Smooth muscle cell (in vitro differentiated cells): ENCODE results near the gene PTPN13. TPM values are rescaled to one million over a fixed set of nuclear protein-coding genes. Genes with fewer than 3 reads are reported as not detected.

Source experiments
- DNase-seq: peaks from one replicate; lab custom pipeline; 2025; ENCODE audit not compliant: unreplicated experiment; lab: John Stamatoyannopoulos, UW
- H2AFZ ChIP-seq: fragments of 200-600 bp; sonication (generic); 2 replicates; pipeline ENCODE4 v1.6.0; 2016; ENCODE audit warnings: antibody characterized with exemption, low read depth, mild to moderate bottlenecking
- H3F3A ChIP-seq: fragments of 200-600 bp; sonication (generic); 2 replicates; pipeline ENCODE4 v1.6.0; 2017; ENCODE audit warnings: antibody characterized with exemption, low read depth
- H3K27ac ChIP-seq: fragments of 200-600 bp; sonication (generic); 2 replicates; pipeline ENCODE4 v1.5.1; 2016; ENCODE audit warnings: low read depth, mild to moderate bottlenecking
- H3K27me3 ChIP-seq: fragments of 200-600 bp; sonication (generic); 2 replicates; pipeline ENCODE4 v1.6.1; 2016; ENCODE audit warnings: low read depth, mild to moderate bottlenecking
- H3K36me3 ChIP-seq: fragments of 200-600 bp; sonication (generic); 2 replicates; pipeline ENCODE4 v1.5.1; 2016; ENCODE audit warnings: low read depth
- H3K4me1 ChIP-seq: fragments of 200-600 bp; sonication (generic); 2 replicates; pipeline ENCODE4 v1.5.1; 2016; ENCODE audit warnings: low read depth
- H3K4me2 ChIP-seq: fragments of 200-600 bp; sonication (generic); 2 replicates; pipeline ENCODE4 v1.6.0; 2016; ENCODE audit warnings: mild to moderate bottlenecking
- H3K4me3 ChIP-seq: fragments of 200-600 bp; sonication (generic); 2 replicates; pipeline ENCODE4 v1.5.1; 2016; ENCODE audit warnings: mild to moderate bottlenecking
- H3K79me2 ChIP-seq: fragments of 200-600 bp; sonication (generic); 2 replicates; pipeline ENCODE4 v1.6.0; 2016; ENCODE audit warnings: low read depth, mild to moderate bottlenecking
- H3K9ac ChIP-seq: fragments of 200-600 bp; sonication (generic); 2 replicates; pipeline ENCODE4 v1.6.0; 2016; ENCODE audit warnings: low read depth
- H3K9me3 ChIP-seq: fragments of 200-600 bp; sonication (generic); replicated peaks from 2 replicates; pipeline ENCODE4 v1.5.1; 2016; ENCODE audit warnings: low read depth
- H4K20me1 ChIP-seq: fragments of 200-600 bp; sonication (generic); 2 replicates; pipeline ENCODE4 v1.6.0; 2016; ENCODE audit warnings: low read depth
- WGBS: methylation state at CpG from one replicate; pipeline ENCODE4 v1.1.7; 2016; ENCODE audit warnings: low lambda C conversion rate; 5-methylcytosine and 5-hydroxymethylcytosine counted together
- polyA plus RNA-seq: library from polyadenylated mRNA; unstranded; fragments of >200 nt; fragmentation: Nextera tagmentation; extraction: Ambion mirVana; gene quantifications from 2 replicates; pipeline ENCODE4 v1.2.1, GENCODE V29; 2016
- total RNA-seq: library from RNA; depleted of rRNA; stranded (reverse); fragments of >200 nt; gene quantifications from 2 replicates; pipeline ENCODE4 v1.2.3, GENCODE V29; 2014
- TF ChIP-seq, protein P1 (sequence below): fragments of 200-600 bp; sonication (generic); IDR thresholded peaks from 2 replicates; pipeline ENCODE4 v1.5.1; 2017; ENCODE audit warnings: borderline replicate concordance, mild to moderate bottlenecking, antibody characterized with exemption; ENCODE audit not compliant: insufficient read depth, poor library complexity, severe bottlenecking

PTPN13 gene
- total and polyA plus RNA-seq, 2 experiments from 2014 or later, result 14.9 to 52.9 TPM

DNA sequence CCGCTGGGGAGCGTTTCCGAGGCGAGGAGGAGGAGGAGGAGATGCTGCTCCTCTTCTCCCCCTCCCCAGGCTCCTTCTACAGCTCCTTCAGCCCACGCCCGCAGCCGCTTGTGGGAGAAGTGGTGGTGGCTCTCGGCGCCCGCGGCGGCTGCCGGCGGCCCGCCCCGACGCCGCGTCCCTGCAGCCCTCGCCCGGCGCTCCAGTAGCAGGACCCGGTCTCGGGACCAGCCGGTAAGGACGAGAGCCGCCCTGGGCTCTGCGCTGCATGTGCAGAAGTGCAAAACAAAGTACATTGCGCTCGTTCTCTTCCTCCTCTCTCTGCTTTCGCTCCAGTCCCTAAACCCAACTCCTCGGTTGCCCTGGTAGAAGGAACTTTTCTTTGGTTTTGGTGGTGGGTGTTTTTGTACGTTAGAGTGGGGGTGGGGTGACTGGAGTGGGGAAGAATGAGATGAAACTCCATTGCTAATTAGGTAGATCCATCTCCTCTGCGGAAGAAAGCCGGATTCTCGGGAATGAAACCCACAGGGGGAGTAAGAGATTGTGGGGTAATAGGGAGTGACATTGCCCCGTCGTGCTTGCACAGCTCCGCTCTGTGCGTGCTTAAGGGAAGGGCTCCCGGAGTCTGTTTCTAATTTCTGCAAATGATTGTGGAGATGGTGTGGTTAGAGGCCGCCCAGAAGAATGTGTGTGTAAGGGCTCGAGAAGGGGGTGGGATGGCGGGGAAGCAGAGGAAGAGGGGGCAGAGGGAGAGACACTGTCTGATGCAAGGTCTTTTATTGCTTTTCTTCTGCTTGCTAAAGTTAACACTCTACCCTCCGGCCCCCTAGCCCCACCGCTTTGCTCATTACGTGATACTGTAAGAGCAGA is 677 bp downstream of the PTPN13 start:
- peak; percentile 46 for DNase-seq
- H3K4me3 ChIP-seq, result peak overlapping the region; percentile 91
- peak overlapping the region; percentile 90 for H3K9ac ChIP-seq
- peaks cover 45% of the 10 kb centered on the region for H3K79me2 ChIP-seq
- TF ChIP-seq, protein P1, sequence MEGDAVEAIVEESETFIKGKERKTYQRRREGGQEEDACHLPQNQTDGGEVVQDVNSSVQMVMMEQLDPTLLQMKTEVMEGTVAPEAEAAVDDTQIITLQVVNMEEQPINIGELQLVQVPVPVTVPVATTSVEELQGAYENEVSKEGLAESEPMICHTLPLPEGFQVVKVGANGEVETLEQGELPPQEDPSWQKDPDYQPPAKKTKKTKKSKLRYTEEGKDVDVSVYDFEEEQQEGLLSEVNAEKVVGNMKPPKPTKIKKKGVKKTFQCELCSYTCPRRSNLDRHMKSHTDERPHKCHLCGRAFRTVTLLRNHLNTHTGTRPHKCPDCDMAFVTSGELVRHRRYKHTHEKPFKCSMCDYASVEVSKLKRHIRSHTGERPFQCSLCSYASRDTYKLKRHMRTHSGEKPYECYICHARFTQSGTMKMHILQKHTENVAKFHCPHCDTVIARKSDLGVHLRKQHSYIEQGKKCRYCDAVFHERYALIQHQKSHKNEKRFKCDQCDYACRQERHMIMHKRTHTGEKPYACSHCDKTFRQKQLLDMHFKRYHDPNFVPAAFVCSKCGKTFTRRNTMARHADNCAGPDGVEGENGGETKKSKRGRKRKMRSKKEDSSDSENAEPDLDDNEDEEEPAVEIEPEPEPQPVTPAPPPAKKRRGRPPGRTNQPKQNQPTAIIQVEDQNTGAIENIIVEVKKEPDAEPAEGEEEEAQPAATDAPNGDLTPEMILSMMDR, result peak; percentile 22
- peaks cover 14% of the 10 kb centered on the region for H3F3A ChIP-seq
- H4K20me1 ChIP-seq, result peaks cover 26% of the 10 kb centered on the region
- H3K4me1 ChIP-seq, result peaks cover 57% of the 10 kb centered on the region
- no peaks in the 10 kb centered on the region for H3K27me3 ChIP-seq
- peak overlapping the region; percentile 92 for H3K4me2 ChIP-seq
- H2AFZ ChIP-seq, result peak overlapping the region; percentile 69
- under 1% methylated on average over 42 of the region's 47 CpGs for WGBS
- H3K27ac ChIP-seq, result peak overlapping the region; percentile 96
- no peaks in the 10 kb centered on the region for H3K36me3 ChIP-seq
- no peaks in the 10 kb centered on the region for H3K9me3 ChIP-seq

DNA sequence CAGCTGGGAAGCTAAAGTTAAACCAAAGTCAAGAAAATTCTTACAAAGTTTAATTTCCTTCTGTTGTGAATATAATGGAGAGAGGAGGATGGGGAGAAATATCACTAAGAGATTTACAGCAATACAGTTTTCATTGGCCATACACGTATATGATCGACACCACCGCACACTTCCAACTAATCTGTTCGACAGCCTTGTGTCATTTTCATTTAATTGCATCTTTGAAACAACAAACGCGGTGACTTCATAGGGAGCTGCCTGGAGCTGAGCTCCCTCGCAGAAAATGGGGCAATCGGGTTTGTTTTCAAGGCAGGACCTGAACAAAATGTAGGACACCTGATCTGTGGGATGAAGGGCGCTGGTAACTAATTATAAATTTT is 1.3 kb downstream of the PTPN13 start:
- 2% methylated on average over 9 of the region's 9 CpGs for WGBS
- H3K27ac ChIP-seq, result peak overlapping the region; percentile 96
- peak overlapping the region; percentile 91 for H3K4me3 ChIP-seq
- no peaks in the 10 kb centered on the region for H3K27me3 ChIP-seq
- TF ChIP-seq, protein P1, result no peak
- H3K4me2 ChIP-seq, result peak overlapping the region; percentile 92
- H3K36me3 ChIP-seq, result no peaks in the 10 kb centered on the region
- DNase-seq, result no peak
- H3K79me2 ChIP-seq, result peaks cover 51% of the 10 kb centered on the region
- no peaks in the 10 kb centered on the region for H3K9me3 ChIP-seq
- H4K20me1 ChIP-seq, result peaks cover 33% of the 10 kb centered on the region
- H2AFZ ChIP-seq, result peak overlapping the region; percentile 69
- H3K4me1 ChIP-seq, result peaks cover 62% of the 10 kb centered on the region
- peak overlapping the region; percentile 90 for H3K9ac ChIP-seq
- peaks cover 14% of the 10 kb centered on the region for H3F3A ChIP-seq

DNA sequence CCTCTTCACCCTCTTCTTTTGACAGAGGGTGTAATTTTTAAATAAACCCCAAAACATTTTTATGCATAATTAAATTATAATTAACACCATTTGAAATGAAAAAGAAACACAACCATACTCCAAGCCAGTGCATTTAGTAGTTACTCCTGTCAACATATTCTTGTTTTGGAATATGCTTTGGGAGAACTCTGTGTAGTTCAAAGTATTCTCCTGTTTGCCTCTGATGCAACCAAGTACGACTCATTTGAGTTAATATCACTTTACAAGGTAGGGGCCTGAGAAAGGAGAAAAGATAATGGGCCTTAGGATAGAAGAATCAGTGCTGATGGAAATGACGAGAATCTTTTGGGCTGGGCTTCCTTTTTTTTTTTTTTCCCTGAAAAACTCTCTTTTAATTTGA is 2.7 kb downstream of the PTPN13 start:
- Histone ChIP-seq H3K4me3 (peak overlapping the region; percentile 91), H3K27me3 (no peaks in the 10 kb centered on the region), H3K4me2 (peak overlapping the region; percentile 92), H3K4me1 (peaks cover 69% of the 10 kb centered on the region), H3K79me2 (peaks cover 65% of the 10 kb centered on the region), H3K27ac (peak overlapping the region; percentile 96), H3K36me3 (no peaks in the 10 kb centered on the region), H3K9me3 (no peaks in the 10 kb centered on the region), H3F3A (peaks cover 14% of the 10 kb centered on the region), H2AFZ (no peak overlapping the region), H3K9ac (peak overlapping the region; percentile 90), H4K20me1 (peaks cover 46% of the 10 kb centered on the region)
- DNase-seq, result no peak
- TF ChIP-seq, protein P1, result no peak
- WGBS, result 14% methylated on average over 2 of the region's 2 CpGs
